Measurements from ENCODE around the gene PARP3.
A peak's percentile ranks its signal among the peaks of the same experiment; 100 is the strongest.

PARP3 gene

DNA sequence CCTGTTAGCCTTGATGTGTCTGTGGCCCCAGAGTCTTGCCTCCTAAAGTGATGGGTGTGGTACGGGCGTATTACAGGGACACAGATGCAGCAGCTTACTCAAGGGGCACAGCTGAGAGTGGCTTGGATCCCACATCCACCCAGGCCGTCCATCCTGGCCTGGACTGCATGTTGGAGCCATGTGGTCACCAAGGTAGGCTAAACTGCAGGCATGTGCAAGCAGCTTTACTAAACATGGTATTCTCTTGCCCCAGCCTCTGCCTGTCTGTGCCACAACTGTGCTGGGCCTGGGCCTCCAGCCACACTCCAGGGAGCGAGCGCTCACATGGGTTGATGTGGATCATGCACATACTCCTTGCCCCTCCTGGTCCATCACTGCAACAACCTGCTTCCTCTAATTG, 7.0 kb downstream of the PARP3 start:
- no peak for DNase-seq

DNA sequence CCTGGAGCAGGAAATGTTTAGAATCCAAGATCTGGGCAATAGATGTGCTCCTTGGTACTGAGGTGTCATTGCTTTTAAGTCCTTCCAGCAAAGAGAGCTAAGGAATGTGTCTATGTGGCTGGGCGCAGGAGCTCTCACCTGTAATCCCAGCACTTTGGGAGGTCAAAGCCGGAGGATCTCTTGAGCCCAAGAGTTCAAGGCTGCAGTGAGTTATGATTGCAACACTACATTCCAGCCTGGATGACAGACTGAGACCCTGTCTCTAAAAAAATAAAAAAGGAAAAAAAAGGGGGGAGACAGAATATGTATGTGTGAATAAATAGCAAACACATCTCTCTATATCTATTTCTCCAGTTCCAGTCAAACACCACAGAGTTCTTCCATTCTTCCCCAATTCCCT, 8.7 kb downstream of the PARP3 start:
- DNase-seq = no peak

DNA sequence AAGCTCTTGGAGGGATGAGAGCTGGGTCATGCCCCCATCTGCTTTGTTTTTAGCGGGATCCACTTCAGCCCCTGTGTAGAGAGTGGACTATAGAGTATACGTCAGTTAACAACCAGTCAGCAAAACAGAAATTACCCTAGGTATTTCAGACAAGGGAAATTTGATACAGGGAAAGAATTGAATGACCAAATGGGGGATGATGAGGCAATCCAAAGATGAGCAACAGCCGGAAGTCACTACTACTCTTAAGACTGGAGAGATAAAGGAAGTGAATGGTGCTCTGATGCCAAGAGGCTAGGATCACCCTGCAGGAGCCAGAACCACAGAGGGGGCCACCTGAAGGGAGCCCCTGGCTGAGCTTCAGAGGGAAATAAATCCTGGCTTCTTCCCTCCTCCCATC, 11.3 kb downstream of the PARP3 start:
- no peak for DNase-seq

DNA sequence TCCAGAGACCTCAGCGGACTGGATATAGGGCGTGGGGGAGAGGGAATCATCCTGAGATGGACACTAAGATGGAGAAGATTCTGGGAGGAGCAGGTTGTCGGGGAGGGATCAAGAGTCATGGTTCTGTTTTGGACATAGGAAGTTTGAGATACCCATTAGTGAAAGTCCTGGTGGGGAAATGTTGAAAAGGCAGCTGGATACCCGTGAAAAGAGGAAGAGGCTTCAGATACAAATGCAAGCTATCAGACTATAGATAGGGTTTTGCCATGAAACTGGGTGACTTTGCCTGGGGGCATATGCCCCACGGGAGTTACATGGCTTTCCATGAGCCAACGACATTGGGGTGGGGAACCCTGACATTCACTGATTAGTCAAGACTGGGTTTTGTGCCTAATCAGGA, 11.9 kb downstream of the PARP3 start:
- DNase-seq = no peak

DNA sequence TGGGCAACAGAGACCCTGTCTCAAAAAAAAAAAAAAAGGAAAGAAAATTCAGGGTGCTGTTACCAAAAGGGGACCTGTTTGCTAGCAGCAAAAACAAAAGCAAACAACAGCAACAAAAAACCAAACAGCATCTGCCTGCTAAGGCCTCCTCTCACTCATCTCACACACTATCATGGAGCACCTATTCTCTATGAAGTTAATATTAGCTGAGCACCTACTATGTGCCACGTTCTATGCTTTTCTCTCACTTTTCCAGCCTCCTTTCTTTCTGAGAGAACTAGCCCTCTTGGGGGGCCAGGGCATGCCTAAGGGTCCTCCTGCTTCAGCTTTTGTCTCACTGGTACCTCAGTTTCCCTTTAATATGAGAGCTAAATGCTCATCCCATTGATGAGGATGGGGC, 12.6 kb downstream of the PARP3 start:
- DNase-seq = no peak

DNA sequence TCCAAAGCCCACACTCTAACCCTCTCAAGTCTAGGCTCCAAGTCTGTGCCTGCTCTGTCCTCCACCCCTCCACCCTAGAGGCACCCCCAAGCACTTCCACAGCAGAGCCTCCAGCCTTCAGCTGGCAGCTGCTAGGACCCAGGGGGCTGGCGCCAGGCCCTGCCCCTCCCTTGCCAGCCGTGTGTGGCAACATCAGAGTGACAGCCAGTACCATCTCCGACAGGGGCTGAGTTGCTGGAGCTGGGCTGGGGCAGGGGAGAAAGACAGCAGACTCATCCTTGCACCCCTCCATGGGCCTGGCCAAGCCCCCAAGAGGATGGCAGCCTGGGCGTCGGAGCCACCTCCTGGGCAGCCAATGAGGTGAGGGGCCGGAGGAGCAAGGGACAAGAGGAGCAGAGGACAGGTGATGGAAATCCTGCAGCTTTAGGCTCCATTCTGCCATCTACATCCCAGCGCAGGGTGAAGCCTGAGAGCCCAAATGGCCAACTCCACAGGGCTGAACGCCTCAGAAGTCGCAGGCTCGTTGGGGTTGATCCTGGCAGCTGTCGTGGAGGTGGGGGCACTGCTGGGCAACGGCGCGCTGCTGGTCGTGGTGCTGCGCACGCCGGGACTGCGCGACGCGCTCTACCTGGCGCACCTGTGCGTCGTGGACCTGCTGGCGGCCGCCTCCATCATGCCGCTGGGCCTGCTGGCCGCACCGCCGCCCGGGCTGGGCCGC, 13.2 kb downstream of the PARP3 start, which contains the start of gene GPR62:
Gene GPR62, plus strand, starts transcription at position 207 of the 718 bp plus-strand sequence. Its CDS starts 272 bp downstream, at position 479.
- no peak for DNase-seq

DNA sequence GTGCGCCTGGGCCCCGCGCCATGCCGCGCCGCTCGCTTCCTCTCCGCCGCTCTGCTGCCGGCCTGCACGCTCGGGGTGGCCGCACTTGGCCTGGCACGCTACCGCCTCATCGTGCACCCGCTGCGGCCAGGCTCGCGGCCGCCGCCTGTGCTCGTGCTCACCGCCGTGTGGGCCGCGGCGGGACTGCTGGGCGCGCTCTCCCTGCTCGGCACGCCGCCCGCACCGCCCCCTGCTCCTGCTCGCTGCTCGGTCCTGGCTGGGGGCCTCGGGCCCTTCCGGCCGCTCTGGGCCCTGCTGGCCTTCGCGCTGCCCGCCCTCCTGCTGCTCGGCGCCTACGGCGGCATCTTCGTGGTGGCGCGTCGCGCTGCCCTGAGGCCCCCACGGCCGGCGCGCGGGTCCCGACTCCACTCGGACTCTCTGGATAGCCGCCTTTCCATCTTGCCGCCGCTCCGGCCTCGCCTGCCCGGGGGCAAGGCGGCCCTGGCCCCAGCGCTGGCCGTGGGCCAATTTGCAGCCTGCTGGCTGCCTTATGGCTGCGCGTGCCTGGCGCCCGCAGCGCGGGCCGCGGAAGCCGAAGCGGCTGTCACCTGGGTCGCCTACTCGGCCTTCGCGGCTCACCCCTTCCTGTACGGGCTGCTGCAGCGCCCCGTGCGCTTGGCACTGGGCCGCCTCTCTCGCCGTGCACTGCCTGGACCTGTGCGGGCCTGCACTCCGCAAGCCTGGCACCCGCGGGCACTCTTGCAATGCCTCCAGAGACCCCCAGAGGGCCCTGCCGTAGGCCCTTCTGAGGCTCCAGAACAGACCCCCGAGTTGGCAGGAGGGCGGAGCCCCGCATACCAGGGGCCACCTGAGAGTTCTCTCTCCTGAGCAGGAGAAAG, 14.0 kb downstream of the PARP3 start:
- peak in 1 of 4 experiments; percentile 16 for DNase-seq

DNA sequence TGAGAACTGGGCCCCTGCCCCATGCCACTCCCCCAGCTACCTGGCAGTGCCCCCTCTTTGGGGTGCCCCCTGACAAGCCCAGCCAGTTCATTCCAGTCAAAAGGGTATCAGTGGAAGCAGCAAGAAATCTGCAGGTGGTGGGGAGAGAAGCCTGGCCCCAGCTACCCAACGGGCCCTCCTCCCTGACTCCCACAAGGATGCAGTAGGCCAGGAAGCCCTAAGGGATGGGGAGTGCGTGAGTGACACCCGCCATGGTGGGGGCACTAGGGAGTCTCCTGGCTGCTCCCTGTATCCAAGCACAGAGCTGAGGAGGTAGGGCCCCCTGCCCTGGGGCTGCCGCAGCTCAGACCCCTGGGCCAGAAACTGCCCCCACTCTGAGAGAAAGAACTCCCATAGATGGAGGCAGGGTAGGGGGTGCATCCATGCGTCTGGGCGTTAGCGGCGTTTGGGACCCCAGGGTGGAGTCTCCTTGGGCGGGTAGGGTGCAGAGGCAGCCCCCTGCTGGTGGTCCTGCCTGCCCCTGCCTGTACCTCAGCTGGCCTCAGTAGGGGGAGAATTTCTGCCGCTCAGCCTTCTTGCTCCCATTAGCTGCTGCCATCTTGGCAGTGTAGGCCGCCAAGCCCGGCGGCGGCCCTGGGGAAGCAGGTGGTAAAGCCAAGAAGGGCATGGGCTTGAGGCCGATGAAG, 15.5 kb downstream of the PARP3 start:
- DNase-seq = no peak

DNA sequence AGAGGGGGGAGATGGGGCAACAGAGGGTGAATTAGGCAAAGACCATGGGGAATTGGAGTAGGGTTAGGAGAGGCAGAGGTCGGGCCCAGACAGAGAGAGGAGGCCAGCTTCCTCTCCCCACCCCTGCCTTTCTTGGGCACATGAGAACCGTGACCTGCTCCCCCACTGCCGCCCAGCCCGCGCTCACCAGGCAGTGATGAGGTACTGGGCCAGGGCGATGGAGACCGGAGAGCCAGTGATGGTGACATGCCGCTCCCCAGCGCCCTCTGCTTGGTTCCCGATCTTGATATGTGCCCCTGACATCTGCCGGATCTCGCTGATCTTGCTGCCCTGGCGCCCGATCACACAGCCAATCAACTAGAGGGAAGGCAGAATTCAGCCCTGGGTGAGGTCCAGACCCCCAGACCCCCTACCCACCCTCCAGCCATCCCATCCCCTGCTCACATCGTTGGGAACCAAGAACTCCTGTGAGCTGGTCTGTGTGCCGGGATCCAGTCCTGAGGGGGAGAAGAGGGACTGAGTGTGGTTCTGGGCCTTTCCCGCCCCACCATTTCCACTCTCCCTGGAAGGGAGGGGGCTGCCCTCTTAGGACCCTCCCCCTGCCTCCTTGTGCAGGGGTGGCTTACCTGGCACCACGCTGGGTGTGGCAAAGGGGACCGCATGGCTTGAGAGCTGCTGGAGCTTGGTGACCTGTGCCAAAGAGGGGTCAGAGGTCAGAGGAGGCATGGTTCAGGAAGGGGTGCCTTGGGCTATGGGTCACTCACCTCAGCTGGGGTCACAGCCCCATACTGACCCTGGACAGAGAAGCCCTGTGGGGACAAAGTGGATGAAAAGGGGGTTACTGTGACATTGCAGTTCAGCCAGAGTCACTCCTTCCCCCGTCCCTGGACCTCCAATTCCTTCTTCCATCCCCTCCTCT, 16.7 kb downstream of the PARP3 start:
- DNase-seq = no peak

DNA sequence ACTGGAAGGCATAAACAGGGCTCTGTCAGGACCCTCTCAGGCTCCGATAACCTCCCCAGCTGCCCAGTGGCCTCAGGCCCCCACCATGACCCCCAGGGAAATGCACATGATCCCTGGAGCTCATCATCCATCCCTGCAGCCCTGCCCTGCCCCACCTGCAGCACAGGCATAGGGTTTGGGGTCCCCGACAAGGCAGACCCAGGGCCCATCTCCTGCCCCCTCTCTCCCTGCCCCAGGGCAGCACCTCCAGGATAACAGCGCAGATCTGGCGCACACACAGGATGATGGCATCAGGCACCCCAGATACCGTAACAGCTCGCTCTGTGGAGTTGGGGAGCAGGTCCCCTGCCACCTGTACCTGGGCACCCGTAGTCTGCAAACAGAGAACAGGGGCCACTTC, 17.5 kb downstream of the PARP3 start:
- no peak for DNase-seq

DNA sequence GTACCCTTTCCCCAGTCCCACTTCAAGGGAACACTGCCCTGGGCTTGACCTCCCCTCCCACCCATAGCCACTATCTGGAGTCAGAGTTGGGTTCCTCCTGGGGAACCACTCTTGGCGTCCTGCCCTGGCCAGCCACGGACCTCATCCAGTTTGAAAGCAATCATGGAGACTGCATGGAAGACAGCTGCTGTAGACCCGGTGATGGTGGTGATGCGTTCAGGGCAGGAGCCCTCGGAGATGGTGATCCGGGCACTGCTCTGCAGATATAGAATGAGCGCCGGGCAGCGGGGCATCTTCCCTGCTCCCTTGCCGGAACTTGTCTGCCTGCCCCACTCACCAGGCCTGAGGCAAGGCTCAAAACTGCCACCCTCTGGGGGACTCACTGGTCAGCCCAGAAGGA, 18.2 kb downstream of the PARP3 start:
- no peak for DNase-seq

DNA sequence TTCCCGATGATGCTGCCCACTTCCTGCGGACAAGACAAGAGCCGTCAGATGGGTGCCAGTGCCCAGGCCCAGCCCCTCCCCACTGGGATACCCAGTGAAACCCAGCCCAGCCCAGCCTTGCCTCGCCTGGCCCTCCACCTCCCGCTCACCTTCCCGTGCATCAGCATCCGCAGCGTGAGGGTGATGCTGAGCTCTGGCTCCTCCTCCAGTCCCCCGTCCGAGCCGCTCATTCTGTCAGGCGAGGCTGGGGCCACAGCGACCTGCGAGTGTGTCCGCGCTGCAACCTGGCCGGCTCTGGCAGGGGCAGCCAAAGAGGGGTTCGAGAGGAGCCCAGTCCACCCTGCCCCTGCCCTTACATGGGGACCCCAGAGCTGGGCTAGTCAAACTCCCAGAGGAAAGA, 18.8 kb downstream of the PARP3 start:
- DNase-seq = no peak

DNA sequence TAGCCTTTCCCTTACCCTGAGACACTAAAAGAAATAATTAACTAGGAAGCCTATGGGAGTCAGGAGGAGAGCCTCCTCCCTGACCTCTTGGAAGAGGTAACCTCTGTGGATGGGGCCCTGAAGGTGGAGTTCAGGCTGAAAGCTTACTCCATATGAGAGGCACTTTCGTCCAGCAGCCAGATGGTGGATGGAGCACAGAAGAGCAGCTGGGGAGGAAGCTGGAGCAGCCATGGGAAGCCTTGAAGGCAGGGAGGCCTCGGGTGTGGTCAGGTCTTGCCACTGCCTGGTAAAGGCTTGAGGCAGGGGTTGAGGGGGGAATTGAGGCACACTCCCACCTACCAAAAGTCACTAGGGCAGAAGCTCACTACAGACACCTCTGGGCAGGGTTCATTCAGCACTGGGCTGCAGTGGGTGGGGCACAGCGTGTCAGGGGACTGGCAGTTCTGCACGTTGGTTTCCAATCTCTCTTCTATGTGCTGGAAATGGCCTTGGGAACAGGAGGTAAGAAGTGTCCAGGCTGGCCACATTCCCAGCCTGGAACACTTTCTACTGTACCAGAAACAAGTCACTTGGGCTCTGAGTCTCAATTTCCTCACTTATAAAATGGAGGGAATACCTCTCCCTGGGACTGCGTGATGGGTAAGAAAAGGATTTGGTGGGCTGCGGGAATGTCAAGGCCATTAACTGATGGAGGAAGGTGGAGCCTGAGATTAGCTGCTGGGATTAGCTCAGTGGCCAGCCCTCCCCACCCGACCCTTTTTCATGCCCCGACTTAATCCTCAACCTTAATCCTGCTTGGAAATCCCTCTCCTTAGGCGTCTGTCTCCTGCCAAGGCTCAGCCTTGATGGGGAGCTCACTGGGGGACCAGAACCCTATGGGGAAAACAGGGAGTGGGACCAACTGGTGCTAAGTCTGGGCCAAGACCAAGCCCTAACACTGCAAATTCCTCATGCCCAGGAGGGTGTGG, 19.7 kb downstream of the PARP3 start:
- no peak for DNase-seq

DNA sequence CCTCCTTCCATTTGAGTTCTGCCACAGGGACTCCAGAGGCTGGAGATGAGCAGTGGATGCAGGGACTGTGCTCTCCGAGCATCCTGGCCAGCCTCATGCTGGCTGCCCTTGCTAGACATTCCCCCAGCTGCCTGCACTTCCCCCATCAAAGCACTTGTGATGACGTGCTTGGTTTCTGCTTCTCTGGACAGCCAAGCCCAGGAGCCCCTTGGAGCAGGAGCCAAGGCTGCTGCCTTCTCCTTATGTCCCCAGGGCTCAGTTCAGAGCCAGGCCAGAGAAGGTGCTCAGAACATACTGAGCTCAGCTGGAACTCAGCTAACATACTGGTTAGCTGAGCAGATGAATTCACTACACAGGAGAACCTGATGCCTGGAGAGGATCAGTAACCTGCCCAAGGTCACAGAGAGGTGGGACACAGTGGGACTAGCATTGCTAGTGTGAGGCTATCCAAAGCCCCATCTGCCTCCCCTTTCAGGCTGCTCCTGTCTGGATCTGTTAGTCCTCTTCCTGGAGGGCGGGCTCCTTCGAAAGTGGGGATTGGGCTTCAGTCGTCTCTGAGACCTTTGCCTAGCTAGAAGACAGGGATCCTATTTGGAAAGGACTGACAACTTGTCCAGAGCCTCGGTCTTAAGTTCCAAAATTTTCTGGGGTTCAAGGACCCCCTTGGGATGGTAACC, 20.8 kb downstream of the PARP3 start:
- no peak for DNase-seq

DNA sequence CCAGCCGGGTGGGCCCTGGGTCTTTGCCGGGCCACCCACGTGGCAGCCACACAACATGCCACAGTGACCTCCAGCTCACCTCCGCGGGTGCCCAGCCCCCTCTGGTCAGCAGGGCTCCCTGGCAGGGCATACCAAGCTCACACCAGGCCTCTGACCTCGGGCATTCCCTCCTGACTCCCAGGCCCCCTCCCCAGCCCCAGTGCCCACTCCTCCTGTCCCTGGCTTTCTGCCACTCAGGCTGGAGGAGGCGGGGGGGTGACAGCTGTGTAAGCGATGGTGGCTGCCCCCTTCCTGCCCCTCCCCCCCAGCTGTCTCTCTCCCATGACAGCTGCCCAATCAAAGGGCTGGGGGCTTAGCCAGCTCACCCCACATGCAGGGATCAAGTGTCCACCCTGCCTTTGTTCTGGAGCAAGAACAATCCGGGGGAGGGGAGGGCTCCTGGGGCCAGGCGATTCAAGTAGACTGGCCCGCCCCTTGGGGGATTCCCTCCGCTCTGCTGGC, 21.8 kb downstream of the PARP3 start:
- no peak for DNase-seq

DNA sequence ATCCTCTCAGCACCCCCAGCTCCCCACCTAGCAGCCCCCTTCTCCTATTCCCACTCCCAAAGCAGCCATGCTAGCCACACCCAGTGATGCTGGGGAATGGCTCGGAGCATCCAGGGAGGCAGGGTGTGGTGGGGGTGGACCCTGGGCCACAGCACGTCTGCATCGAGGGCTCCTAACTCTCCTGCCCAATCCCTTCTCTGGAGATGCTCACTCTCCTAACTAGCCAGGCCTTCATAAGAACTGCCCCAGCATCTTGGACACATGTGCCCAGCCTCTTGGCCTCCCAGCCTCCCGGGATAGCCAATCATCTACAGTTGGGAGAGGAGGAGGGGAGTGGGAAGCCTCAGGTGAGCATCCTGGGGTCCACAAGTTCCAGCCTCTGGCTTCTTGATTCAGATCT, 22.4 kb downstream of the PARP3 start:
- no peak for DNase-seq

DNA sequence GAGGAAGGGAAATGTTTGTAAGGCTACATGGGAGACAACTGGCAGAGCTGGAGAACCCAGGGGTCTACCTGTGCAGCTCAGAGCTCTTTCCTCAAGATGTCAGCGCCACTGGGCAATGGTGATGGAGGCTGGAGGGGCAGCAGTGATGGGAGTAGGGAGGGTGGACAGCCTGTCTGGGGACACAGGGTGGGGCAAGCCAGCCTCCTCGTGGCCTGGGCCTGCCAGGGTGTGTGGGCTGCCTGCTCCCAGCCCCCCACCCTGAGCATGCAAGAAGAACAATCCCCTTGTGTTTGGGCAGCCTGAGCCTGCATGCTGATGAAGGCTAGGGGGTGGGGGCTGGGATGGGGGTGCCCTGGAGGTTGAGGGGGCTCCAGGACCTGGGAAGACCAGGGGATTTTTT, 23.9 kb downstream of the PARP3 start:
- DNase-seq = no peak

DNA sequence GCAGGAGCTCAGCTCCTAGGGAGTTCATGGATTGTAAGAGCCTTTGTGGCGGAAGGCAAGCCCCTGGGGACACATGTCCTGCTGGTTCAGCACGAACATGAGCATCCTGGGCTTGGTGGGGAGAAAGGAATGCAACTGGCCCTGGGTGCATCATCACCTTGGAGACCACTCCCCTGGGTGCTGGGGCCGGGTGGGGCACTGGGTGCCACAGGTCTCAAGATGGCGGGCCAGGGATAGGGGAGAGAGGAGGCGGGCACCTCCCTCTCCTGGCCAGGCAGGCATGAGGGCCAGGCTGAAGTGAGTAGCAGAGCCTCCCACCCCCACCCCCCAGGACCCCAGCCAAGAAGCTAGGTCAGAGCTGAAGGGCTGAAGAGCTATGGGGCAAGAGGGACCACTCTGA, 24.3 kb downstream of the PARP3 start:
- no peak for DNase-seq

DNA sequence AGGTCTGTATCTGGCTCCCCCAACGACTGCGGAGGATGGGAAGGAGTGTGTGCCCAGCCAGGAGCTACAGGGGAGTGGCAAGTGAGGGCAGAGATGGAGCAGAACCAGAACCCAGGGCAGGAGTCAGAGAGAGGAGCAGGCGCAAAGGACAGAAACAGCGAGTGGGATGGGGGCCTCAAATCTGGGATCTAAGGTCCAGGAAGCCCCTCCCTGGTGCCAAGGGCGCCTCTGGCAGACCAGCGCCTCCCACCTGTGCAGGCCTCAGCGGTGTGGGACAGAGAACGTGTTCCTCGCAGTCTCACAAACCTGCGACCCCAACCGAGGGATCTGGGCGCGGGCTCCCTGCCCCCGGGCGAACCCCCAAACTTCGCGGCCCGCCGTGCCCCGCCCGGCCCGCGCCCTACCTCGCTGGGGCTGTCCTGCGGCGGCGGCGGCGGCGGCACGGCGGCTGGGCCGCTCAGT, 24.8 kb downstream of the PARP3 start:
- no peak for DNase-seq

DNA sequence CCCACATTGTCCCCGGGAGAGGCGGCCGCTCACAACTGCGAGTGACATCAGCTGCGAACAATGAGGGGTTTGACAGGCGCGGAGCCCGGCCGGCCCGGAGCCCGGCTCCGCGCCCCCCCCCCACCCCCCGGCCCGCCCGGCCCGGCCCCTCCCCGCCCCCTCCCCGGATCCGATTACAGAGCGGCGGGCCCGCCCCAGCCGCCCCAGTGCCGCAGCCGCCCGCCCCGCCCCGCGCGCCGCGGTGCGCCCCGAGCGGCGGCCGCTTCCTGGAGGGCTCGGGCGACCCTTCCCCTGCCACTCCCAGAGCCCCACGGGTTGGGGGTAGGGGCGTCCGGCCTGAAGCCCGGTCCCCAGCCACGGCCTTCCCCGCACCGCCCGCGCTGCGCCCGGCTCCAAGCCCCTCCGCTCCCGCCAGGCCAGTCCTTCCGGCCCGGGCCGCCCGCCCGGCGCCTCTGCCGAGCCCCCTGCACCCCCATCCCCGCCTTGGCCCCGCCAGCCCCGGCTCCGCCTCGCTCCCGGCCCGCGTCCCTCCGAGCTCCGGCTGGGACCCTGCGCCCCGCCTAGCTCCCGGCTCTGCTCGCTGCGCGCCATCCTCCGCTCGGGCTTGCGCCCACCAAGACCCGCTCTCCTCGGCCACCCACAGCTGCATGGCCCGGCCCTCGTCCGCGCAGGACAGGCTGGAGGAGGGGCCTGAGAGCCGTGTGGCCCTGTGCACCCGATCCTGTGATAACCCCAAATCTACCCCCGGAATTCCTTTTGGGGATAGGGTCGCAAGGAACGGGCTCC, 25.4 kb downstream of the PARP3 start, which contains the start of gene PCBP4:
Gene PCBP4, minus strand, starts transcription at position 71 of the 786 bp plus-strand sequence. CDS start 6,214 bp downstream, outside the sequence.
- DNase-seq = no peak
